Neural cell (in vitro differentiated cells): ENCODE results near the gene MYADML2.

ENCODE experiments used
- CTCF ChIP-seq: fragments of 450-650 bp; IDR thresholded peaks from 2 replicates; pipeline ENCODE4 v1.5.1; 2014; ENCODE audit warnings: antibody characterized with exemption, mild to moderate bottlenecking, moderate library complexity; ENCODE audit not compliant: poor library complexity, severe bottlenecking
- EP300 ChIP-seq: fragments of 450-650 bp; conservative IDR thresholded peaks from 2 replicates; pipeline ENCODE4 v1.6.1; 2014; ENCODE audit warnings: antibody characterized with exemption, mild to moderate bottlenecking, moderate library complexity; ENCODE audit not compliant: poor library complexity, severe bottlenecking
- EZH2 ChIP-seq: fragments of 200-600, 300-800 bp; shearing (Covaris generic), sonication (generic); IDR thresholded peaks from 2 replicates; pipeline ENCODE4 v1.6.1; 2014; ENCODE audit warnings: antibody characterized with exemption, low read length, borderline replicate concordance, mild to moderate bottlenecking; ENCODE audit not compliant: insufficient read depth, poor library complexity, severe bottlenecking
- REST ChIP-seq: IDR thresholded peaks from 2 replicates; pipeline ENCODE4 v1.6.1; 2012; ENCODE audit warnings: borderline replicate concordance
- SMC3 ChIP-seq: fragments of 450-650 bp; conservative IDR thresholded peaks from 2 replicates; pipeline ENCODE4 v1.6.1; 2014; ENCODE audit warnings: antibody characterized with exemption, mild to moderate bottlenecking, moderate library complexity; ENCODE audit not compliant: poor library complexity

- TF ChIP-seq CTCF (no peak), REST (no peak), EZH2 (no peak), EP300 (no peak), SMC3 (no peak)
These were observed 12.0 kb downstream of the MYADML2 start for GRCh38 chr17:81934850-81935708.
